Stimulated activated naive CD8-positive, alpha-beta T cell treated with anti-CD3 and anti-CD28 coated beads, Interleukin-15, amount 100 ng/mL, for 72 hours (primary cell): ENCODE data around the gene PRSS57.
"Not testable (repeated sequence)": the region's sequence is repeated elsewhere in the genome, so short reads cannot be mapped to it uniquely, and the experiment has no call there.

Experiments
- ATAC-seq: fragments of 150-1000 bp; cut with Tn5 transposase; 2 replicates; pipeline ENCODE4 v1.10.0; 2021; ENCODE audit warnings: mild to moderate bottlenecking, moderate library complexity
- DNase-seq, 2 donors: peaks; one replicate each; pipeline ENCODE4 v3.0.0; 2021 to 2022
- H3K27ac Mint-ChIP-seq, 2 donors: one replicate each; pipeline ENCODE4 v1.8.0; 2022; ENCODE audit warnings: mild to moderate bottlenecking in 2 of 2, mixed read lengths in 2 of 2, moderate library complexity in 2 of 2
- H3K27me3 Mint-ChIP-seq: one replicate; pipeline ENCODE4 v1.8.0; 2022; ENCODE audit warnings: mixed read lengths
- H3K4me1 Mint-ChIP-seq: one replicate; pipeline ENCODE4 v1.8.0; 2022; ENCODE audit warnings: mild to moderate bottlenecking, mixed read lengths
- H3K4me3 Mint-ChIP-seq, 2 donors: one replicate each; pipeline ENCODE4 v1.8.0; 2022; ENCODE audit warnings: mild to moderate bottlenecking in 2 of 2, mixed read lengths in 2 of 2, moderate library complexity in 1 of 2
- H3K9me3 Mint-ChIP-seq, 2 donors: one replicate each; pipeline ENCODE4 v1.8.0; 2022; ENCODE audit warnings: mixed read lengths in 2 of 2

Gene PRSS57

GRCh38 chr19:709965-710571, 14.8 kb upstream of the PRSS57 start:
- ATAC-seq: peak; percentile 31
- peaks cover 0 to under 1% of the 10 kb centered on the region in 2 donors for H3K9me3 Mint-ChIP-seq
- DNase-seq: no peak

GRCh38 chr19:709196-709964, 14.1 kb upstream of the PRSS57 start:
- ATAC-seq (peak; percentile 20), DNase-seq (no peak)
- Mint-ChIP-seq H3K27ac (no peak overlapping the region), H3K27me3 (peaks cover 43% of the 10 kb centered on the region), H3K9me3 (no peaks in the 10 kb centered on the region), H3K4me3 (no peak overlapping the region), H3K4me1 (peaks cover 4% of the 10 kb centered on the region)

More at GRCh38 chr19:709965-710571, 14.8 kb upstream of the PRSS57 start:
- Mint-ChIP-seq H3K4me3 (no peak overlapping the region), H3K27ac (no peak overlapping the region), H3K27me3 (peaks cover 42% of the 10 kb centered on the region), H3K4me1 (no peaks in the 10 kb centered on the region)

- no peak within 1 kb of the TSS for H3K4me3 Mint-ChIP-seq
- H3K4me1 Mint-ChIP-seq: peaks cover 11% of the 10 kb centered on the region
- peaks cover 46% of the 10 kb centered on the region for H3K27me3 Mint-ChIP-seq
- no peak within 1 kb of the TSS for H3K27ac Mint-ChIP-seq
- ATAC-seq (no peak), DNase-seq (no peak)
- no peaks in the 10 kb centered on the region for H3K9me3 Mint-ChIP-seq
Observed at GRCh38 chr19:708154-709143, 13.2 kb upstream of the PRSS57 start, which contains the start of gene PALM. TSS of gene PALM (plus strand) at chr19:708935. CDS start at chr19:709147, 212 bp downstream.

- Mint-ChIP-seq H3K9me3 (no peaks in the 10 kb centered on the region), H3K27ac (no peak overlapping the region), H3K4me1 (peaks cover 16% of the 10 kb centered on the region), H3K4me3 (peak overlapping the region in 1 of 2 donors; percentile 35), H3K27me3 (peaks cover 33% of the 10 kb centered on the region)
- DNase-seq: no peak
- ATAC-seq: no peak
Observed at GRCh38 chr19:704447-704741, 9.1 kb upstream of the PRSS57 start.

- peak; percentile 75 for ATAC-seq
- H3K9me3 Mint-ChIP-seq: no peaks in the 10 kb centered on the region
- peaks cover 16% of the 10 kb centered on the region for H3K4me1 Mint-ChIP-seq
- peaks cover 38% of the 10 kb centered on the region for H3K27me3 Mint-ChIP-seq
- peak; percentile 61 to 66 for DNase-seq
- no peak overlapping the region for H3K27ac Mint-ChIP-seq
- H3K4me3 Mint-ChIP-seq: peak overlapping the region; percentile 35 to 56
Observed at GRCh38 chr19:703651-704446, 8.6 kb upstream of the PRSS57 start.

- Mint-ChIP-seq H3K27me3 (peaks cover 41% of the 10 kb centered on the region), H3K4me1 (peaks cover 16% of the 10 kb centered on the region), H3K27ac (peak overlapping the region in 1 of 2 donors; percentile 27), H3K4me3 (peak overlapping the region; percentile 35 to 56), H3K9me3 (no peaks in the 10 kb centered on the region)
- ATAC-seq (no peak), DNase-seq (no peak)
Observed at GRCh38 chr19:703329-703650, 8.0 kb upstream of the PRSS57 start.

- H3K9me3 Mint-ChIP-seq, ATAC-seq, DNase-seq: not testable (repeated sequence)
- peaks cover 16% of the 10 kb centered on the region for H3K4me1 Mint-ChIP-seq
- H3K27ac Mint-ChIP-seq: peak overlapping the region in 1 of 2 donors; percentile 27
- H3K27me3 Mint-ChIP-seq: peaks cover 41% of the 10 kb centered on the region
- peak overlapping the region; percentile 35 to 56 for H3K4me3 Mint-ChIP-seq
Observed at GRCh38 chr19:702847-703246, 7.6 kb upstream of the PRSS57 start.

GRCh38 chr19:699885-700284, 4.6 kb upstream of the PRSS57 start:
- not testable (repeated sequence) for DNase-seq, ATAC-seq, H3K4me3 Mint-ChIP-seq, H3K27ac Mint-ChIP-seq, H3K9me3 Mint-ChIP-seq
- Mint-ChIP-seq H3K27me3 (peaks cover 48% of the 10 kb centered on the region), H3K4me1 (peaks cover 26% of the 10 kb centered on the region)

- H3K4me3 Mint-ChIP-seq, H3K27ac Mint-ChIP-seq, H3K9me3 Mint-ChIP-seq, DNase-seq, ATAC-seq: not testable (repeated sequence)
- H3K27me3 Mint-ChIP-seq: peaks cover 54% of the 10 kb centered on the region
- peaks cover 20% of the 10 kb centered on the region for H3K4me1 Mint-ChIP-seq
Observed at GRCh38 chr19:698529-698928, 3.3 kb upstream of the PRSS57 start.

GRCh38 chr19:694481-695351, 536 bp downstream of the PRSS57 start:
- no peaks in the 10 kb centered on the region for H3K9me3 Mint-ChIP-seq
- H3K4me1 Mint-ChIP-seq: peaks cover 15% of the 10 kb centered on the region
- no peak overlapping the region for H3K27ac Mint-ChIP-seq
- DNase-seq (no peak), ATAC-seq (peak; percentile 20)
- H3K4me3 Mint-ChIP-seq: peak overlapping the region in 1 of 2 donors; percentile 29
- peaks cover 45% of the 10 kb centered on the region for H3K27me3 Mint-ChIP-seq

- Mint-ChIP-seq H3K27me3 (peaks cover 11% of the 10 kb centered on the region), H3K4me3 (no peak overlapping the region), H3K4me1 (peaks cover 8% of the 10 kb centered on the region), H3K27ac (no peak overlapping the region), H3K9me3 (no peaks in the 10 kb centered on the region)
- ATAC-seq (no peak), DNase-seq (no peak)
Observed at GRCh38 chr19:690203-690602, 5.0 kb downstream of the PRSS57 start.

- ATAC-seq (no peak), DNase-seq (no peak)
- Mint-ChIP-seq H3K4me3 (no peak overlapping the region), H3K4me1 (no peaks in the 10 kb centered on the region), H3K9me3 (no peaks in the 10 kb centered on the region), H3K27ac (no peak overlapping the region), H3K27me3 (no peaks in the 10 kb centered on the region)
Observed at GRCh38 chr19:688992-689391, 6.3 kb downstream of the PRSS57 start.

- ATAC-seq (no peak), DNase-seq (no peak)
- Mint-ChIP-seq H3K27ac (no peak overlapping the region), H3K4me3 (no peak overlapping the region), H3K27me3 (no peaks in the 10 kb centered on the region), H3K9me3 (no peaks in the 10 kb centered on the region), H3K4me1 (no peaks in the 10 kb centered on the region)
Observed at GRCh38 chr19:688214-688613, 7.0 kb downstream of the PRSS57 start.

- Mint-ChIP-seq H3K4me3 (no peak overlapping the region), H3K27ac (no peak overlapping the region), H3K27me3 (no peaks in the 10 kb centered on the region), H3K9me3 (no peaks in the 10 kb centered on the region), H3K4me1 (no peaks in the 10 kb centered on the region)
- DNase-seq: no peak
- ATAC-seq: no peak
Observed at GRCh38 chr19:687569-688166, 7.6 kb downstream of the PRSS57 start.
